ENCODE measurements around the gene FOXD1.
"Not testable (repeated sequence)": the region's sequence is repeated elsewhere in the genome, so short reads cannot be mapped to it uniquely, and the experiment has no call there.

Gene FOXD1

DNA sequence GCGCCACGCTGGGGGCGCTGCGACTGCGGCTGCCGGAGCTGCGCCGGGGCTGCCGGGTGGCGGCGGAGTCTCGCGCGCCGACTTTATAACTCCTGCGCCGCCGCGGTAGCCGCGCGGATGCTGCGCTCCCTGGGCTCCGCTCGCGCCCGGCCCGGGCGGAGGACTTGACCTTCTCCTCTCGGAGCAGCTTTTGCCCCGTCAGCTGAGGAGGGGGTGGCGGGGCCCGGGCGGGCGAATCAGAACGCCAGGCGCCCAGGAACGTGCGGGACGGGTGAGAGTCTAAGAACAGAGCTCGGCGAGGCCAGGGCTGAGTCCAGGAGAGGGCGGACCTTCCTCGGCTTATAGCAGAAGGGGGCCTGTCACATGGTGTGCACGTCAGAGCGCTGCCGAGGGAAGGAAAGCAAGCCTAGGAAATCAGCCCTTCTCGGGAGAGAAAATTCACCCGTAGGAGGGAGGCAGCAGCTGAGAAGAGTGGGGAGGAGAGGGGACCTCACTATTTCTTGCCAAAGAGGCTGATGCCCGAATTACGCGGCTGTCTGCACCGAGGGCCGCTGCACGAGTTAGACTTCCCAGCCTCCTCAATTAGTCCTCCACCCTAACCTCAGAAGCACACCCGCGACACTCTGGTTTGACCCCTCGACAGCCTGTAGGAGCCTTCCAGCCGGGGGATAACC is at the start of gene FOXD1:
FOXD1 (minus strand) TSS at position 315 of the 674 bp plus-strand sequence. CDS start 415 bp downstream, outside the sequence.
- DNase-seq: peak; percentile 70 to 78 (median 72)

DNA sequence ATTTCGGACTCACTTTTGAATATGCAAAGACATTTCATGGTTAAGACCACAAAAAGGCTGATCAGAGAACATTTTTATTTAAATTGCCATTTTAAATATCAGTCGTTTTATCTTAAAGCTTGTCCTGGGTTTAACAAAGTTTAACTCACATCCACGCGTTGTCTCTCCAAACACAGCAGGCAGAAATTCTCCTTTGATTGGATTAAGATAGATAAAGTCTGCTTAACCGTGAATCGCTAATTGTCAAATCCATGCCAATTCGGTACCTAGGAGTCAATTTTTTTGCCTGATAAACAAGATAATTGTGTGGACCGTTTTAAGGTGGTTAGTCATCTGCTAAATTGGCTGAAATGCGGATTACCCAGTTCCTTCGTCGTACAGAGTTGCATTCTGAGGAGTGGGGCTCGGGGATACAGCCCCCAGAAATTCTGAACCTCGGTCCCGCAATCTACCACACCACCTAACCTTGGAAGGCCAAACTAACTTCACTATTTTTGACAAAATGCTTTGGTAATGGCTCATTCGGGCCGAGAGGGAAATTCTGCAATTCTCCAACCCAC is 49.0 kb upstream of the FOXD1 start:
- DNase-seq: no peak

DNA sequence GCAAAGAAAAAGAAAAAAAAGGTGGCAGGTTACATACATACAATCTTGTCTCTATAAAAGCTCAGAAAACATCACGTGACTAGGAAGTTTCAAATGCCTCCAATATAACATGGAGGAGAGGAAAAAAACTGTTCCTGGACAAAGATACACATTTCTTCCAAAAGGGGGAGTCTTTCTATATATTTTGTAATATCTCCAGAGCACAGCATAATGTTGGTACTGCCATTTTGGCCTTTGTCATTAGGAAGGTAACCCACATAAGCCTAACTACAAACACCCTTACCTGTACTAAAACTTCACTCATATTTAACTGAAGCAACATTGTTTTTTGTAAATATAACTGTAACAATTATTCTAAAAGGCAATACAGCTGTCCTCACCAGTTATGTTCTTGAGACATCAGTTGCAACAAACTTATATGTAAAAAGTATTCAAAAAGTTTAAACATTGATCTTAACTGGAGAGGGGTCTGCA is 48.4 kb upstream of the FOXD1 start:
- peak; percentile 2 to 44 (median 22) for DNase-seq

DNA sequence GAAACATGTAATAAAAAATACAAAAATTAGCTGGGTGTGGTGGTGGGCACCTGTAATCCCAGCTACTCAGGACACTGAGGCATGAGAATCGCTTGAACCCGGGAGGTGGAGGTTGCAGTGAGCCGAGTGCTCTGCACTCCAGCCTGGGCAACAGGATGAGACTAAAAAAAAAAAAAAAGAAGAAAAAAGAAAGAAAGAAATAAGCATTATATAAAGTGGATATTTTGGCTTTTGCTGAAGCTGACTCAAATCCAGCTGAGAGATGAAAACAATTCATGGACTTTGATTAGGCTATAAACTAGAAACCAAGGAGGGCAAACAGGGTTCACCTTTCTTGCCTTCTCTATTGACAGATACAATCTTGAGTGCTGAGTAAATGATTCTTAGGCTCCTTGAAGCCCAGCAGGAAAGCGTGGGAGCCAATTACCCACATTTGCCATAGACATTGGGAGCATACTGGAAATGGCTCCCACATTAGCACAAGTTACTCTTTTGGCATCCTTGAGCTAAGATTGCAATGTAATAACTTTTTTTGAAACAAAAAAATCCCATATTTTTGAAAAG is 47.3 kb upstream of the FOXD1 start:
- no peak for DNase-seq

DNA sequence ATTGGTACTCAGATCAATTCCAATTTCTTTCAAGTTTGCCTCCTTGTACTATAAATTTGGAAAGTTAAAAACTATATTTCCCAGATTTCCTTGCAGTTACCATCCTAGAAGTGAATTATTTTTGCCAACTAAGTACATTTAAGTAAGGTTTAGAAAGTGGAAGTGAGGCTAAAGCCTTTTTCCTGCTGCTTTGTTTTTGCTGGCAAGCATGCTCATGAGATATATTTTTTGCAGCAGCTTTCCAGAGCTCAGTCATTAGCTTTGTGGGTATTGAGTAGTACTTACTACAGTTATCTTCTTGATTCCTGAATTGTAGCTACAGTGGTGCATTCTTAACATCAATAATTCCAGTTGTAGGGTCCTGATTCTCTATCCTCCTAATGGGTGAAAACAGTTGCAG is 46.1 kb upstream of the FOXD1 start:
- no peak for DNase-seq

DNA sequence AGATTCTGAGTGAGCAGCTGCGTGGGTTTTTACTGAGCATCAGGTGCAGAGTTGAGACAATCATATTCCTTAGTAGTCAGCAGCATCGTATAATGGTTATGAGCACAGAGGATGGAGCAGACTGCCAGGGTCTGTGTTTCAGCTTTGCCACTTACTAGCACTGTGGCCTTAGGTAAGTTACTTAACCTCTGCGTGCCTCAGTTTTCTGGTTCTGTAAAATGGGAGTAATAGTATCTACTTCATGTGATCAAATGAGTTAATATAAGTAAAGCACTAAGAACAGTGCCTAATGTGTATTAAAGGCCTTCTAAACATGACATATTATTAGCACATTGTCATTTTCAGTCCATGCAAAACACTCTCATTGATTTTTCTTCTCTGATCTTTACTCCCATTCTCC is 44.8 kb upstream of the FOXD1 start:
- no peak for DNase-seq

DNA sequence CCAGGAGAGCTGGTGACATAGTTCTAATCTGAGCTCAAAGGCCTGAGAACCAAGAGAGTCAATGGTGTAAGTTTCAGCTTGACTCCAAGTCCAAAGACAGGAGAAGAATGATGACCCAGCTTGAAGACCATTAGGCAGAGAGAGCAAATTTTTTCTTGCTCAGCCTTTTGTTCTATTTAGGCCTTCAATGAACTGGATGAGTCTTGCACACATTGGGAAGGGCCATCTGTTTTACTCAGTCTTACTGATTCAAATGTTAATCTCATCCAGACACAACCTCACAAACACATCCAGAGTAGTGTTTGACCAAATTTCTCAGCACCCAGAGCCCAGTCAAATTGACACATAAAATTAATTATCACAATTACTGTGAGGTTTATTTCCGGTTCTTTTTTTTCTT is 42.6 kb upstream of the FOXD1 start:
- DNase-seq: no peak

DNA sequence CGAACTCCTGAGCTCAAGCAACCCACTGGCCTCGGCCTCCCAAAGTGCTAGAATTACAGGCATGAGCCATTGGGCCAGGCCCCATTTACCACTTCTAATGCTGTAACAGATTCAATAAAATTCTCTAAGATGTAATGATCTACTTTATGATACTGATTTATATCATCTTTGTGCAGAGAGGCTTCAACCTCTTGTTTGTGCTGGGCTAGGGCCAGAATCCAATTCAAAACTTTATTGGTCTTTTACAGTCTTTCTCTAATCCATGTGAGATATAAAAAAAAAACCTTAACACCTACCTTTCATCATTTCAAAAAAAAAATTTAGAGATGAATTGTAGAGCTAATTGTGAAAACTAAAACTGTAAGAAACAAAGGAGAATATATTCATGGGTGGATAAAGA is 41.5 kb upstream of the FOXD1 start:
- no peak for DNase-seq

DNA sequence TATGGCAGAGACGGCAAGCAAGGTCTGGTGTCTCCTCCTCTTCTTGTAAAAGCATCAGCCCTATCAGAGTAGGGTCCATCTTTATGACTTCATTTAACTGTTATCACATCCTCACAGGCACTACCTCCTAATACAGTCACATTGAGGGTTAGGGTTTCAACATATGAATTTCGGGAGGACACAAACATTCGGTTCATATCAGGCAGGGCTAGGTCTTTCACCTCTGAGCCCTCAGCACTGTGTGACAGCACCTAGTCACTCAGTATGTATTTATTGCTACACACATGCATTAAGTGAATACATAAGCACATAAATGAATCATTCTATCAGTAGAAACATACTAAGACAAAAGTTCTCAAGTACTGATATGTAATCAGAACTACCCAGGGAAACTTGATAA is 40.2 kb upstream of the FOXD1 start:
- DNase-seq: no peak

DNA sequence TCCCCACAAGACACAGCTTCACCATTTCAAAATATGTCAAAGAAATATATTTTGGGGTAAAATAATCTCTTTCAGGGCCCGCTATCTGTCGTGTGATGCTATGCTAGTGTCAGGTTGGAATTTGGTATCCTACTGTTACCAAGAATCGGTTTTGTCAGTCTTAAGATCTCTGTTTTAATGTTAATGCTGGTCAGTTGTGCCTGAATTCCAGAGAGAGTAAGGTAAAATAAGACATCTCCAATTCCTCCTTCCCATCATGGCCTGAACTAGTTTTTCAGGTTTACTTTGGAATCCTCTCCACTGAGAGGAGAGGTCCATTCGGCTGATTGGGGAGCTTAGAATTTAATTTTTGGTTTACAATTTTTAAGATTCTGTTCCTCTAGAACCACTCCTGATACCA is 39.2 kb upstream of the FOXD1 start:
- DNase-seq: no peak

DNA sequence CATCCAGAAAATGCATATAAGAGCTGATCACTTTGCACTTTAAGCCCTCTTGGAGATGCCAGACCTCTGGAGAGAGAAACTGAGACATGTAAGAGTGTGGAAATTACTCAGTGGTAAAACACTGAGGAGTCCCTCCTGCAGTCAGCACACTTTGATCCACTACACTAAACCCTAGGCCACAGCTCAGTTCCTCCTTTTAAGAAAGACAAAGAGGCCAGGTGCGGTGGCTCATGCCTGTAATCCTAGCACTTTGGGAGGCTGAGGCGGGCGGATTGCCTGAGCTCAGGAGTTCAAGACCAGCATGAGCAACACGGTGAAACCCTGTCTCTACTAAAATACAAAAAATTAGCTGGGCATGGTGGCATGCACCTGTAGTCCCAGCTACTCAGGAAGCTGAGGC is 38.7 kb upstream of the FOXD1 start:
- DNase-seq: not testable (repeated sequence)

DNA sequence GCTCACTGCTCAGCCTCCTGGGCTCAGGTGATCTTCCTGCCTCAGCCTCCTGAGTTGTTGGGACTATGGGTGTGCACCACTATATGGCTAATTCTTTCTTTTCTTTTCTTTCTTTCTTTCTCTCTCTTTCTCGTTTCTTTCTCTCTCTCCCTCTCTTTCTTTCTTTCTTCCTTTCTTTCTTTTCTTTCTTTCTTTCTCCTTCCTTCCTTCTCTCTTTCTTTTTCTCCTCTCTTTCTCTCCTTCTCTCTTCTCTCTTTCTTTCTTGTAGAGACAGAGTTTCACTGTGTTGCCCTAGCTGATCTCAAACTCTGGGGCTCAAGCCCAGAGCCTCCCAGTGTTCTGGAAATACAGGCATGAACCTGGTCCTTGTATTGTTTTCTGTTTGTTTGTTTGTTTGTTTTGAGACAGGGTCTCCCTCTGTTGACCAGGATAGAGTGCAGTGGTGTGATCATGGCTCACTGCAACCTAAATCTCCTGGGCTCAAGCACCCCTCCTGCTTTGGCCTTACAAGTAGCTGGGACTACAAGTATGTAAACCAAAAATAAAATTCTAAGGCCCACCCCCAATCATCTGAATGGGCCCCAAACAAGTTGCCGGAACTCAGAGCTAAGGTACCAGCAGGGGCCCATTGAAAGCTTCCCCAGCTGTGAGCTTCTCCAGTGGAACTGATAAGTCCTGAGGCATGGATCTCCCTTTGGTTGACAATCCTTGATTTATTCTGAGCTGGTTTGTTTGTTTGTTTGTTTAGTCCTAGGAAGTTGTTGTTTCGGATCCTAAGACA is 37.7 kb upstream of the FOXD1 start:
- no peak for DNase-seq

DNA sequence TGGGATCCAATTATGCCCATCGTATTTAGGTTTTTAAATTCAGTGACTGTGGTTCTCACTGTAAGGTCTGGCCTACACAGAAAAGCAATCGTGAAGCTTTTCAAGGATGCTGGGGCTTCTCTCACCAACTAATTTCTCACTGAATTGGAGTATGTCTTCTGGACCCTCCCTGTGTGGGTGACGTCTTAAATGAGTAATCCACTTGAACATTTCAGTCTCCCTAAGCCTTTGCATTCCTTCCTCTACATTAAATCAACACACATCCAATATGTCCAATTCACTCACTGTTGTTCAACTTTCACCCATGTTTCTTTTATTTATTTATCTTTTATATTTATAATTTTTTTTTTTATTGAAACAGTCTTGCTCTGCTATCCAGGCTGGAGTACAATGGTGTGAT is 37.1 kb upstream of the FOXD1 start:
- DNase-seq: no peak

DNA sequence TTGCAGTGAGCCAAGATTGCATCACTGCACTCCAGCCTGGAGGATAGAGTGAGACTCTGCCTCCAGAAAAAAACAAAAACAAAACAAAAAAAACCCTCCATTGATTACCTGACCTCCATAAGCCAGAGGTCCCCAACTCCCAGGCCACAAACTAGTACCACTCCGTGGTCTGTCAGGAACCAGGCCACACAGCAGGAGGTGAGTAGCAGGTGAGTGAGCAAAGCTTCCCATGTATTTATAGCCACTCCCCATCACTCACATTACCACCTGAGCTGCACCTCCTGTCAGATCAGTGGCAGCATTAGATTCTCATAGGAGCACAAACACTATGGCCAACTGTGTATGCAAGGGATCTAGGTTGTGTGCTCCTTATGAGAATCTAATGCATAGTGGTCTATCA is 35.9 kb upstream of the FOXD1 start:
- DNase-seq: no peak

DNA sequence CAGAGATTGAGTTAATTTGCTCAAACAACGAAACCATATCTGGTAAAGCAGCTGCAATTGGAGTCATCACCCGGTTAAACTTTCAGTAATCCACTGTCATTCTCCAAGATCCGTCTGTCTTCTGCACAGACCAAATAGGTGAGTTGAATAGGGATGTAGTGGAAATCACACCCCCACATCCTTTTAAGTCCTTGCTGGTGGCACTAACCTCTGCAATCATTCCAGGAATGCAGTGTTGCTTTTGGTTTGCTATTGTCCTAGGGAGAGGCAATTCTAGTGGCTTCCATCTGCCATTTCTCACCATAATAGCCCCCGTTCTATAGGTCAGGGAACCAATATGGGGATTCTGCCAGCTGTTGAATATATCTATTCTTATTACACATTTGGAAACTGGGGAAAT is 35.1 kb upstream of the FOXD1 start:
- no peak for DNase-seq

DNA sequence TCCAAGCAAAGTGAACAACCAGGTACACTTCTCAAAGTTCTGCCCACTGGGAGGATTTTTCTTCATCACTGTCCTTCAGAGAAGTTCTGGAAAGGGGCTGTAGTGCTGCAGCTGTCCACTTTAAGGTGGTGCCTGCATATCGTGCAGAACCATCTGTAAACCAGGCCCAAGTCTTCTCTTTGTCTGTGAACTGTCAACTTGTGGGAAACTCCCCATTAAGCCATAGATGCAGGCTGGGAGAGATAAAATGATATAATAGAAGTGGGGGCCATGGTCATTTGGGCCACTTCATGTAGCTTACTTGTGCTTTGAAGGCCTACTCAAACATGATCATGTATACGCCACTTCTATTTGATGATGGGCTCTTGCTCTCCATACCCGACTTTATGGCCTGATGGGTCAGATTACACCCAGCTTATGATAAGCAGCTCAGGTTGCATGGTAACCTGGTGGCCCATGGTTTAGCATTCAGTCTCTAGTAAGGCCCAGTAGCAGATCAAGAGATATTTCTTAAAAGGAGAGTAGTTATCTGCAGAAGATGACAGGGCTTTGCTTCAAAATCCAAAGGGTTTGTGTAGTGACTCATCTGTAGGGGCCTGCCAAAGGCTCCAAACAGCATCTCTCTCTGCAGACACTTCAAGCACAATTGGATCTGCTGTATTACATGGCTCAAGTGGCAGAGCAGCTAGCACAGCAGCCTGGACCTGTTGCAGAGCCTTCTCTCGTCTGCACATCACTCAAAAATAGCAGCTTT is 34.0 kb upstream of the FOXD1 start:
- DNase-seq: no peak

DNA sequence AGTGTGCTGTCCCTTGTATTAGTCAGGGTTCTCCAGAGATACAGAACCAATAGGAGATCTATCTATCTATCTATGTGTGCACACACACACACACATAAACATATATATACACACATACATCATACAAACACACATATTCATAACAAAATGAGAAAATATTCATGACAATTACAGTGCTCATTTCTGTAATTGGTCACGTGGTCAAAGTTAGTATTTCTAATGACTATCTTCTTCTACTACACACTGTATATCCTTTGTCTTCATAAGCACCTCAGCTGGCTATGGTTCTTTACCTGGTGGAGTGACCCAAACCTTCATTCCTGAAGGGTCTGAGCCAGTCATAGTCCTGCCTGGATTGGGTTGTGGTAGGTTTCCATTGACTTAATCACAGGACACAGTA is 31.9 kb upstream of the FOXD1 start:
- DNase-seq: no peak

DNA sequence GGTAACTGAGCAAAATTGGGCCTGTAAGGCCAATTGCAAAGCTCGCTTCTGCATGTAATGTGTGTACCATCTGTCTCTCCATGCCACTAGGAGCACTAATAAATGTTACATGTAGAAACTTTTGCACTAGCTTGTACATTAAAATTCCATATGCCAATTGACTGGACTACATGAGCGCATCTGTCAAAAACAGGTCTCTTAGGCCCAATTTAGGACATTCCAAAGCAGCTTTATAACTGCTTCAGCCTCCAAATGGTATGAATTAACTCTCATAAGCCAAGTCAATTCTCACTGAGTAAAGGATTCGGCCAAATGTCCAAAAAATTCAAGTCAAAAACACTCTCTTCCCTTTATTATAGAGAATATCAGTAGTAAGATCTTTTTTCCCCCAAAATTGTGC is 23.5 kb upstream of the FOXD1 start:
- no peak for DNase-seq

DNA sequence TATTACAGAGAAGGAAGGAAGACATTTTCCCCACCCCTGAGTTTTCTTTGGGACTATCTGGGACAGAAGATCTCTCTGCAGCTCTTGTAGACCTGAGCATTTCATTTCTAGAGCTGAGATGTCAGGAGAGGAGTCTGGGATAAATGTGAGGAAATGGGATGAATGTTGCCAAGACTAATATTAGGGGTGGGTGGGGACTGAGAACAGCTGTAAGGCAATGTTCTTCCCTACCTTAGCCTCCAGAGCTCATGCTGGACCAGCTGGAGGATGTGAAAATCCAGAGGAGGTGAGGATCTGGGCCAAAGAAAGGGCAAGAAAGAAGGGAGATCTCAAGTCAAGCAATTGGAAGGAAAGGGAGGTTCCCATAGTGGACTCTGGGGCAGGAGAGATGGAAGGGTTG is 23.1 kb upstream of the FOXD1 start:
- DNase-seq: no peak

DNA sequence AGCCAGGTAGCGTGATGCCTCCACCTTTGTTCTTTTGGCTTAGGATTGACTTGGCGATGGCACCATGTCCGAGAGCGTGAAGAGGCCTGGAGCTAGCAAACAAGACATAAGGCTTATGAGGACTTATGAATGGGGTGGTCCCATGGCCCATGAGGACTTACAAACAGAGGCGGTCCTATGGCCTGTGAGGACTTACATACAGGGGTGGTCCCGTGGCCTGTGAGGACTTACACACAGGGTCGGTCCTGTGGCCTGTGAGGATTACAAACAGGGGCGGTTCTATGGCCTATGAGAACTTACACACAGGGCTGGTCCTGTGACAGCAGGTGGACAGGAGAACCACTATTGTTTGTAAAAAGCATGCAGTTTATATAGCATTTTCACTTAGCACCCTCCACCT is 21.3 kb upstream of the FOXD1 start:
- DNase-seq: no peak

DNA sequence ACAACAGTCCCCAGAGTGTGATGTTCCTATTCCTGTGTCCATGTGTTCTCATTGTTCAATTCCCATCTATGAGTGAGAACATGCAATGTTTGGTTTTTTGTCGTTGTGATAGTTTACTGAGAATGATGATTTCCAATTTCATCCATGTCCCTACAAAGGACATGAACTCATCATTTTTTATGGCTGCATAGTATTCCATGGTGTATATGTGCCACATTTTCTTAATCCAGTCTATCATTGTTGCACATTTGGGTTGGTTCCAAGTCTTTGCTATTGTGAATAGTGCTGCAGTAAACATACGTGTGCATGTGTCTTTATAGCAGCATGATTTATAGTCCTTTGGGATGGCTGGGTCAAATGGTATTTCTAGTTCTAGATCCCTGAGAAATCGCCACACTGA is 20.1 kb upstream of the FOXD1 start:
- not testable (repeated sequence) for DNase-seq

DNA sequence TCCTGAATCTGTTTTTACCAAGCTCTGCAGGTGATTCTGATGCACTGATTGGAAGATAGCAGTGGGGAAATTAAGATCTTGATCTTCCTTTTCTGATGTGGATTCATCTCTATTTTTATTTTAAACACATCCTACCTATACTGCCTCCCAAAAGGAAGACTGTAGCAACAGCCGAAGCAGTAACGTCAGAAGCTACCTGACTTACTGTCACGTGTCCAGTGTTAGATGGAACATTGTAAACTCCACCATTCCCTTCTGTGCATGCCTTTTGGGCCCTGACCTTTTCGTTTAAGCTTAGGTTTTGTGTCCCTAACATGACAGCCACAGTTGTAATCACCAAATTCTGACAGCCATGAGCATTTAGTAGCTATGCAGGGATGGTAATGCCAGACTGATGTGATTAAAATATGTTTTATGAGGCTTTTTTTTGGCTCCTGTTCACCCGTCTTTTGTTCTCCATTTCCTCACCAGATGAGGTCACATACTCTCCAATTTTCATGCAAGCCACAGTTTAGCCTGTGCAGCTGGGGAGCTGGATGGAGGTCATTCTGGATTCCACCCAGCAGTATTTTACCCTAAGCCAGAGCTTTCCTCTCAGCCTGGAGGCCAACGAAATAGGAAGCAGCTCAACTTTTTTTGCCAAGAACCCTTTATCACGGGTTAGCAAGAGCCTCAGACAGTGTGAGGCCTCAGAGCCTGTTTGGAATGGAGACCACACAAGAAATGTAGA is 15.6 kb upstream of the FOXD1 start:
- DNase-seq: no peak

All from suppressor macrophage treated with lipopolysaccharide for 1 hour (primary cell).